T1000 (cell line): Measurements from ENCODE around the gene PPP1R9A.

ENCODE experiments used
- DNase-seq: peaks from one replicate; lab custom pipeline; 2025; ENCODE audit warnings: mixed read lengths; lab: John Stamatoyannopoulos, UW

Gene PPP1R9A

GRCh38 chr7:95263785-95264362 is 356.5 kb downstream of the PPP1R9A start:
- DNase-seq = no peak

- no peak for DNase-seq
Observed at GRCh38 chr7:95264363-95264891, 357.0 kb downstream of the PPP1R9A start.

- DNase-seq = no peak
Observed at GRCh38 chr7:95265634-95266033, 358.2 kb downstream of the PPP1R9A start.

- DNase-seq = no peak
Observed at GRCh38 chr7:95267754-95268153, 360.4 kb downstream of the PPP1R9A start.

GRCh38 chr7:95269640-95270039 is 362.2 kb downstream of the PPP1R9A start:
- no peak for DNase-seq

GRCh38 chr7:95276114-95276513 is 368.7 kb downstream of the PPP1R9A start:
- DNase-seq = no peak

GRCh38 chr7:95279417-95279816 is 372.0 kb downstream of the PPP1R9A start:
- no peak for DNase-seq

- DNase-seq = no peak
Observed at GRCh38 chr7:95286096-95286495, 378.7 kb downstream of the PPP1R9A start.

- no peak for DNase-seq
Observed at GRCh38 chr7:95290166-95290830, 382.9 kb downstream of the PPP1R9A start.

- DNase-seq = no peak
Observed at GRCh38 chr7:95295397-95295796, 388.0 kb downstream of the PPP1R9A start.

- no peak for DNase-seq
Observed at GRCh38 chr7:95296456-95296855, 389.1 kb downstream of the PPP1R9A start.

GRCh38 chr7:95297041-95297440 is 389.6 kb downstream of the PPP1R9A start:
- DNase-seq = no peak

- no peak for DNase-seq
Observed at GRCh38 chr7:95298091-95298490, 390.7 kb downstream of the PPP1R9A start.

GRCh38 chr7:95303013-95303905 is 395.9 kb downstream of the PPP1R9A start:
- no peak for DNase-seq

- DNase-seq = no peak
Observed at GRCh38 chr7:95304990-95305389, 397.6 kb downstream of the PPP1R9A start.

- DNase-seq = no peak
Observed at GRCh38 chr7:95309951-95310350, 402.6 kb downstream of the PPP1R9A start.

GRCh38 chr7:95311389-95311788 is 404.0 kb downstream of the PPP1R9A start:
- no peak for DNase-seq

GRCh38 chr7:95312561-95312960 is 405.2 kb downstream of the PPP1R9A start:
- no peak for DNase-seq

GRCh38 chr7:95316588-95316987 is 409.2 kb downstream of the PPP1R9A start:
- no peak for DNase-seq

- DNase-seq = no peak
Observed at GRCh38 chr7:95317546-95317945, 410.2 kb downstream of the PPP1R9A start.

- DNase-seq = no peak
Observed at GRCh38 chr7:95317966-95318365, 410.6 kb downstream of the PPP1R9A start.

GRCh38 chr7:95318501-95319100 is 411.2 kb downstream of the PPP1R9A start:
- DNase-seq = no peak
